Suprapubic skin (tissue), 4 donors: ENCODE data around the gene HMCES. TPM values are rescaled to one million over a fixed set of nuclear protein-coding genes. Genes with fewer than 3 reads are reported as not detected.

Experiments
- DNase-seq, 2 donors: peaks; one replicate each; pipeline ENCODE4 v3.0.0-alpha.2; 2019; ENCODE audit warnings: low spot score in 2 of 2
- H3K27ac ChIP-seq: fragments of 200-600 bp; sonication (generic); one replicate; pipeline ENCODE4 v1.5.1; 2019
- H3K27me3 ChIP-seq: fragments of 200-600 bp; sonication (generic); one replicate; pipeline ENCODE4 v1.5.1; 2019
- H3K36me3 ChIP-seq: fragments of 200-600 bp; sonication (generic); one replicate; pipeline ENCODE4 v1.5.1; 2019
- H3K4me1 ChIP-seq: fragments of 200-600 bp; sonication (generic); one replicate; pipeline ENCODE4 v1.5.1; 2019
- H3K4me3 ChIP-seq: fragments of 200-600 bp; sonication (generic); one replicate; pipeline ENCODE4 v1.5.1; 2019; ENCODE audit warnings: mild to moderate bottlenecking
- H3K9me3 ChIP-seq: fragments of 200-600 bp; sonication (generic); one replicate; pipeline ENCODE4 v1.5.1; 2019
- EP300 ChIP-seq: sonication (generic); formaldehyde crosslinking; IDR thresholded peaks from one replicate; pipeline ENCODE4 v1.6.1; 2017; ENCODE audit warnings: antibody characterized with exemption
- POLR2A ChIP-seq, 2 donors: fragments of 450-650 bp; IDR thresholded peaks; one replicate each; pipeline ENCODE4 v1.6.1; 2017; ENCODE audit warnings: antibody characterized with exemption in 2 of 2, mild to moderate bottlenecking in 2 of 2, moderate library complexity in 2 of 2
- POLR2AphosphoS5 ChIP-seq, 3 donors: sonication (generic); formaldehyde crosslinking; IDR thresholded peaks; one replicate each; pipeline ENCODE4 v1.6.1; 2017; ENCODE audit warnings: antibody characterized with exemption in 3 of 3
- WGBS: methylation state at CpG from one replicate; pipeline ENCODE4 v1.1.5; 2018; 5-methylcytosine and 5-hydroxymethylcytosine counted together
- total RNA-seq, 4 donors: library from RNA; depleted of rRNA; stranded (reverse); fragments of >200 nt; gene quantifications; one replicate each; pipeline ENCODE4 v1.1.0, GENCODE V29; 2016
- TF ChIP-seq, protein P1 (sequence below), 2 donors: fragments of 200-600 bp in 1 of 2; fragments of 450-650 bp in 1 of 2; sonication (generic) in 1 of 2; IDR thresholded peaks; one replicate each; pipeline ENCODE4 v1.5.1; 2016 to 2019; ENCODE audit warnings: antibody characterized with exemption in 2 of 2, mild to moderate bottlenecking in 1 of 2, moderate library complexity in 1 of 2

The HMCES gene
- total RNA-seq, 4 donors from 2014 or later = 25.1 to 34.5 (median 32.7) TPM

GRCh38 chr3:129314386-129315222 is 35.9 kb downstream of the HMCES start:
- peak; percentile 92 to 95 for DNase-seq
- H3K4me1 ChIP-seq = peaks cover 44% of the 10 kb centered on the region

GRCh38 chr3:129315223-129315997 is 36.7 kb downstream of the HMCES start:
- TF ChIP-seq, protein P1, sequence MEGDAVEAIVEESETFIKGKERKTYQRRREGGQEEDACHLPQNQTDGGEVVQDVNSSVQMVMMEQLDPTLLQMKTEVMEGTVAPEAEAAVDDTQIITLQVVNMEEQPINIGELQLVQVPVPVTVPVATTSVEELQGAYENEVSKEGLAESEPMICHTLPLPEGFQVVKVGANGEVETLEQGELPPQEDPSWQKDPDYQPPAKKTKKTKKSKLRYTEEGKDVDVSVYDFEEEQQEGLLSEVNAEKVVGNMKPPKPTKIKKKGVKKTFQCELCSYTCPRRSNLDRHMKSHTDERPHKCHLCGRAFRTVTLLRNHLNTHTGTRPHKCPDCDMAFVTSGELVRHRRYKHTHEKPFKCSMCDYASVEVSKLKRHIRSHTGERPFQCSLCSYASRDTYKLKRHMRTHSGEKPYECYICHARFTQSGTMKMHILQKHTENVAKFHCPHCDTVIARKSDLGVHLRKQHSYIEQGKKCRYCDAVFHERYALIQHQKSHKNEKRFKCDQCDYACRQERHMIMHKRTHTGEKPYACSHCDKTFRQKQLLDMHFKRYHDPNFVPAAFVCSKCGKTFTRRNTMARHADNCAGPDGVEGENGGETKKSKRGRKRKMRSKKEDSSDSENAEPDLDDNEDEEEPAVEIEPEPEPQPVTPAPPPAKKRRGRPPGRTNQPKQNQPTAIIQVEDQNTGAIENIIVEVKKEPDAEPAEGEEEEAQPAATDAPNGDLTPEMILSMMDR (IDR thresholded peaks at IDR 0.05) = no peak
- TF ChIP-seq POLR2A (IDR thresholded peaks at IDR 0.05) = peak in 1 of 2 donors; percentile 2
- H3K27ac ChIP-seq = peak overlapping the region; percentile 93
- peaks cover 6% of the 10 kb centered on the region for H3K36me3 ChIP-seq
- under 1% methylated on average over 41 of the region's 80 CpGs for WGBS
- H3K9me3 ChIP-seq = no peaks in the 10 kb centered on the region
- no peaks in the 10 kb centered on the region for H3K27me3 ChIP-seq
- peak in 1 of 2 donors; percentile 82 for DNase-seq
- H3K4me3 ChIP-seq = peak overlapping the region; percentile 83
- peaks cover 38% of the 10 kb centered on the region for H3K4me1 ChIP-seq

More at GRCh38 chr3:129314386-129315222, 35.9 kb downstream of the HMCES start:
- H3K27ac ChIP-seq = peak overlapping the region; percentile 93
- no peaks in the 10 kb centered on the region for H3K9me3 ChIP-seq
- TF ChIP-seq POLR2A (IDR thresholded peaks at IDR 0.05) (peak in 1 of 2 donors; percentile 56), EP300 (no peak), POLR2AphosphoS5 (IDR thresholded peaks at IDR 0.05) (peak in 2 of 3 donors; percentile 34 to 62)
- TF ChIP-seq, protein P1 (IDR thresholded peaks at IDR 0.05) = no peak
- peak overlapping the region; percentile 83 for H3K4me3 ChIP-seq
- 6% methylated on average over 46 of the region's 53 CpGs for WGBS
- peaks cover 3% of the 10 kb centered on the region for H3K36me3 ChIP-seq
- H3K27me3 ChIP-seq = no peaks in the 10 kb centered on the region

- 2% methylated on average over 13 of the region's 34 CpGs for WGBS
- Histone ChIP-seq H3K27me3 (no peaks in the 10 kb centered on the region), H3K27ac (peak overlapping the region; percentile 93), H3K4me1 (peaks cover 33% of the 10 kb centered on the region), H3K36me3 (peaks cover 11% of the 10 kb centered on the region), H3K9me3 (no peaks in the 10 kb centered on the region), H3K4me3 (peak overlapping the region; percentile 83)
- no peak for DNase-seq
- TF ChIP-seq POLR2A (IDR thresholded peaks at IDR 0.05) = no peak
- TF ChIP-seq EP300 = no peak
- TF ChIP-seq POLR2AphosphoS5 (IDR thresholded peaks at IDR 0.05) = no peak
- TF ChIP-seq, protein P1 (IDR thresholded peaks at IDR 0.05) = no peak
Measured at GRCh38 chr3:129315998-129316247, 37.3 kb downstream of the HMCES start.

GRCh38 chr3:129316248-129317013 is 37.8 kb downstream of the HMCES start:
- H3K4me3 ChIP-seq = peak overlapping the region; percentile 83
- peak overlapping the region; percentile 93 for H3K27ac ChIP-seq
- 1% methylated on average over 32 of the region's 65 CpGs for WGBS
- no peaks in the 10 kb centered on the region for H3K9me3 ChIP-seq
- TF ChIP-seq POLR2AphosphoS5 (IDR thresholded peaks at IDR 0.05) (peak; percentile 98 to 100 (median 99)), POLR2A (IDR thresholded peaks at IDR 0.05) (peak; percentile 98 to 99), EP300 (no peak)
- TF ChIP-seq, protein P1 (IDR thresholded peaks at IDR 0.05) = peak in 1 of 2 donors; percentile 42
- H3K27me3 ChIP-seq = no peaks in the 10 kb centered on the region
- peak; percentile 94 for DNase-seq
- H3K36me3 ChIP-seq = peaks cover 15% of the 10 kb centered on the region
- peaks cover 31% of the 10 kb centered on the region for H3K4me1 ChIP-seq
